COLO829 (cell line): ENCODE results near the gene ARHGEF7.

ENCODE experiments used
- DNase-seq: peaks from one replicate; pipeline ENCODE4 v3.0.0; 2012; ENCODE audit warnings: low spot score

ARHGEF7 gene

DNA sequence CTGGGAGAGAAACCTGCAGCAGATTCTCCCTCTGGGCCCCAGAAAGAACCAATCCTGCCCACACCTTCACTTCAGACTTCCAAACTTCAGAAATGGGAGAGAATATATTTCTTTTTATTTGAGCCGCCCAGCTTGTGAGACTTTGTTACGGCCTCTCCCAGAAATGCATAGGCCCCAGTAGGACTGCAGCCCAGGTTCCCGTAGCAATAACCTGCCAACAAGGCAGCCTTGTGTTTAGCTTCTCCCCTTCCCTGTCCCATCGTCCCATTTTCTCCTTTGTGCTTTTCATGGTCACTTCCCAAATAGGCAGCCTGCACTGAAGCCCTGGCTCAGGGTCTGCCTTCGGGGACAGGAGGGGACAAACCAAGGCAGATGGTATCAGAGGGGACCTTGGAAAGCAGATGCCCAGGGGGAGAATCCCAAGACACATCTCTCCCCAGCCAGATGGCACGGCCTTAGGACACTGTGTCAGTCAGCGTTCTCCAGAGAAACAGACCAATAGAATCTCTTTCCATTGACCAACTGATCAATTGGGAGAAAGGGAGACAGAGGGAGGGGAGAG lies 3.7 kb upstream of the ARHGEF7 start:
- DNase-seq: no peak

DNA sequence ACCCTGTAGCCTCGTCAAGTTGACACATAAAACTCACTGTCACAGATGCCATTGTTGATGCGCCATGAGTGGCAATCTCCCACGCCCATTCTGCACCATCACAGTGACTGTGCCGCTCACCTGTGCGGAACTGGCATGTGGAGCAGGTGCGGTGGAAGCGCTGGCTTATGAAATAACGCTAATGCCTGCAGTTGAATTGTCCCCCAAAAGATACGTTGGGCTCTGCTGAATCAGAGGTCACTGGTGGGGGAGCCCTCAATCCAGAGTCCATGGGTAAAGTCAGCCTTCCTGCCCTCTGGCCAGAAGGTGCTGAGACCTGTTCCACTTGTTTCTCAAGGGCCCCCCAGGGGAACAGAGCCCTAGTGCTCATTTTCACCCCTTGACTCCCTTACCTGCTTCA lies 2.9 kb upstream of the ARHGEF7 start:
- DNase-seq: no peak

DNA sequence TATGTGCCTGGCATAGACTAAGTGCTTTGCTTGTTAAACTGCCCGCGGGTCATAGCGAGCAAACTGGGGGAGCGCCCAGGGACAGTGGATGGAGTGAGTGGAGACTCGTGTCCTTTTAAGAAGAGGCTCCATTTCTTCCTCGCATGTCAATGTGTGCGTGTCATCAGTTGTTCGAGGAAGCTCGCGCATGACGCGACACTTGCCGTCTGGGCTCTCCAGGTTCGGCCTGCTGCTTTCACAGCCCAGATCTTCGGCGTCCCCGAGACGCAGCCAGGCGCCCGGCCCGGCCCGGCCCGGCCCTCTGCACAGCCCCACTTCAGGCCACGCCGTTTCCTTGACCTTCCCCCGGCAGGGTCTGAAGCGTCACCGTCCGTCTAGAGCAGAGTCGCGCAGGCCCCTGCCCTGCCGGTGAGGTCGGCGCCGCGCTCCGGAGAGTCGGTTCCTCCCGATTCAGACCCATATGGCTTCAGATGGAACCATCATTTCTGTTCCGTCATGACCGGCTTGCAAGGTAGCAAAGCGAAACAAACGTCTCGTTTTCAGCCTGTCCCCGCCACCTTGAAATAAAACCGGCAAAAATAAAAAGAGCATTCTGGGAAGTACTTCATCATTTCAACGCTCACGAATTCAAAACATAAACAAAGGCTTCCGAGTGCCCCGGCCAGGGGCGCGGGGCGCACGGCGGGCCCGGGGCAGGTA lies 599 bp upstream of the ARHGEF7 start:
- DNase-seq: no peak

DNA sequence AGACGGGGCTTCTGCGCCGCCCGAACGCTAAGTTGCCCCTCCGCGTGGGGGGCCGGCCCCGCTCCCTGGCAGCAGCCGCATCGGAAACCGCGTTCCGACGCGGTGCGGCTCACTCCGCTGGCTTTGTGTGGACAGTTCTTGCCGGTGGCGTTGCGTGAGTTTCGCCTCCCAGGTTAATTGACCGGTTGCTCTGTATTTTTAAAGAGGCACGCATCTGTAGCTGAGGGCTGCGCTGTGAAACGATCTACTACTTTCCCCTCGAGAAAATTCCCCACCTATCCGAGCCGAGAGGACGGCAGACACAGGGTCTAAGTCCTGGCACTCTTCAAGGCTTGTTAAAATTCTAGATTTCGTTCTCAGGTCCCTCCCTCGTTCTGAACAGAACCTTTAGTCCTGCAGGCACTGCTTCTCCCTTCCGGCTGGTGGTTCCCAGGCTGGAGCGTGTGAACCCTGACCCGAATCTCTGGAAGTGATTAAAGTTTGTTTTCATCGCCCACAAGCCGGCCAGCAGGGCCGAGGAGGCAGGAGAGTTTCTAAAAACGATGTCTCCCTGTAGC lies 933 bp downstream of the ARHGEF7 start:
- DNase-seq: no peak

DNA sequence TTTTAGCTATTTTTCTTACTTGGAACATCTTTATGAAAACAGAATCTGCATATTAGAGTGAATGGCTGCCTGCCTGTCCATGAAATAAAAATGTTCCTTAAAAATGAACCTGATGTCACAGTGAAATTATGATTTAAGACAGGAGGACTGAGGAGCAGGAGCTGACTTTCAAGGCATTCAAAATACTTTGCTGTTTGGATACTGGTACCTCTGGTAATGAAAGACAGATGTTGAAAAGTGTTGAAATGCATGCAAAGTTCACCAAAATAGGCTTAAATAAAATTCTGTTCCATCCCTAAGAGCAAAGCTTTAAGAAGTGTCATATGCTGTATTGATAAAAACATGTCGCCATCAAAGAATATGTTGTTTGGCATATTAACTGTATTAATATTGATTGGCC lies 1.7 kb downstream of the ARHGEF7 start:
- no peak for DNase-seq

DNA sequence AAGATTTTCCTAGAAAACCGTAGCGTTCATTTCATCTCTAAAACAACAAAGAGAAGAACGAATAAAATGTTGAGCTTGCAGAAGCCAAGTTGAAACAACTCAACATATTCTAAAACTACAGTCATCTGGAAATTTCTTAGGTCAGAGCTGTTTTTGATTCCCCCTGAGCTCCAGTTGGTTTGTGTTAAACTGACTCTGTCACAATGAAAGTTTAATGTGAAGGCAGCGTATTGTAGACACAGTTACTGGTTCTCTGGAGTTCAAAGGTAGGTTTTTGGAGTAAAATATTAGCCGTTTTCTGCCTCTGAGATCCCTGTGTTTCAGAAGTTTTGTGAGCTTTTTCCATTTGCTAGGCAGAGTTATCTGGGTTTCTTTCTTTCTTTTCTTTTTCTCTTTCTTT lies 2.2 kb downstream of the ARHGEF7 start:
- DNase-seq: no peak

DNA sequence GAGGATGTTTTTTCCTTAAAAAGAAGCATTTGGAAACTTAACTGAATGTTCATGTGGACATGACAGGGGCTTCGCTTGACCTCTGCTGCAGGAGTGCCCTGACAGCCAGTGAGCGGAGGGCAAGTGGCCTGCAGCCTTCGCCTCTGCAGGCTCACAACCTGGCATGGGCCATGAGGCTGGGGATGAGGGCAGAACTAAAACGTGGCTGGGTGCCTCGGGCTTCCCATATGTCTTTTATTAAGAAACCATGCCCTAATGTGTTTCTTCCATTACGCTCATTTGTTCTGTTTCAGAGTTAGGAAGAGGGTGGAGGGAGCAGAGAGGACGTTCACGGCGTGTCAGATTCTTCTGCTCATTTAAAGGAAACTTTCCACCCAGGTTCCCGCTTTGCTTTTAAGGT lies 2.9 kb downstream of the ARHGEF7 start:
- no peak for DNase-seq

DNA sequence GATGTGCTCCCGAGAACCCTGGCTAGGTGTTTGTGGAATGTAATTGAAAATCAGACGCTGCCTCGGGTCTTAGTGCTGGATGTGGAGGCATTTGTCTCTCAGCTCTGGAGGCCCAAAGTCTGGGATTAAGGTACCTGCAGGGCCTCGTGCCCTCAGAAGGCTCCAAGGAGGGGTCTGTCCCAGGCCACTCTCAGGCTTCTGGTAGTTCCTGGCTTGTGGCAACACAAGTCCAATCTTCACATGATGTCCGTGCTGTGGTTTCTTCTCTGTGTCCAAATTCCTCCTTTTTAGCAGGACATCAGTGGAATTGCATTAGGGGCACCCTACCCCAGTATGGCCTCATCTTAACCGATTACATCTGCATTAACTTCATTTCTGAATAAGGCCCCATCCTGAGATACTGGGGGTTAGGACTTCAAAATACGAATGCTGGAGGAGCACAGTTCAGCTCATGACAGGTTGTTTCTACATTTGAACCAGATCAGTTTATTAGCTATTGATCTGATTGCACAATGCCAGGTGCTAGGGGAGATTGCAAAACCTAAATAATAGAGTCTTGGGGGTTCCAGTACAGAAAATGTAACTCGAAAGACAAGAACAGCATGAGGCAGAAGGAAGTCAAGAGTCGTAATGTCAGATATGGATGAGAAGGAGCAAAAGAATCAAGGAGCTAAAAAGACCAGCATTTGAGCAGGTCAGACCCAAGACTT lies 3.9 kb downstream of the ARHGEF7 start:
- DNase-seq: no peak

DNA sequence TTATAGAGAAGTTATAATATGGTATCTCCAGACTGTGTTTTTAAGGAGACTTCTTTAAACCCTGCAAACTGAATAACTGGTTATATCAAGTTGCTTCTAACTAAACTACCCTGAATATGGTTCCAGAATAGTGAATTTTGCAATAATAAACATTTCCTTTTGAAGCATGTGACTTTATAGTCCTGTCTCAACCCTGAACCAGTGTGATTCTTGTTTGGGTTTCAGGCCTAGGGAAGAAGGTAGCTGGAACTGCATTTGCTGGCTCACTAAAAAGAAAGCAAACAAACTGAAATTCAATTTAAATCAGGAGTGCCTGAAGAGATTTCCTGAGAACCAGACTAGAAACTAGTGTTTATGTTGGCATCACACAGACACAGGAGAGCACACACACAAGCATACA lies 4.9 kb downstream of the ARHGEF7 start:
- DNase-seq: no peak

DNA sequence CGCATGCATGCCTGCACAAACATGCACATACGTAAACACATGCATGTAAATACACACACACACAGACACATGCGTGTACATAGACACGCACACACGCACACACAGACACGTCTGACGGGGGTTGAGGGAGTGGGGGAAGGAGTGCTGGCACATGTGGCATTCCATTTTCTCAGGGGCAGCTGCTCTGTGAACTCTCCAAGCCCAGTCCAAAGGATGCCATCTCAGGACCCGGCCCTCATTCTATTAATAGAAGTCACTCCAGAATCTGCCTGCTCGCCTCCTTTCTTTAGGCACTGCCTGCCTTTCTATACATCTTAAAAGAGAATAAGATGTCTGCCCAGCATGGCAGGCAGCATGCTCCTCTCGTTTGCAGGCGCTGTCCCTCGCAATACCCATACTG lies 5.3 kb downstream of the ARHGEF7 start:
- no peak for DNase-seq

DNA sequence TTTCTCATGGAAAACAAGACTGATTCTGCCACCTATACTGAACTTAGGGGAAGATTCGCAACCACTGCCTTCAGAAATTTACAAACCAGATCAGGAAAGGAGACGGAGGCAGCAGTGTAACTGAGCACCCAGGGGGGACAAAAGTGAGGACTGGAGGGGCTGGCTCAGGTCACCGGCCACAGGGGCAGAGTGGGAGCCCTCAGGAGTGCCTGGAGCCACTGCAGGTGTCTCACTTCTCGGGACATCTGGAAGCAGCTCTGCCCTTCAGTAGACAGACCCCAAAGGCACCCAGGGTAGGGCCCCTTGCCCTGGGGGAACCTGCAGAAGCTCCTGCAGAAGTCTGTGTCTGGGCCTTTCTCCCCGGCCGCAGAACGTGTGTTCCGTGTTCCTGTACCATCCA lies 5.8 kb downstream of the ARHGEF7 start:
- DNase-seq: no peak

DNA sequence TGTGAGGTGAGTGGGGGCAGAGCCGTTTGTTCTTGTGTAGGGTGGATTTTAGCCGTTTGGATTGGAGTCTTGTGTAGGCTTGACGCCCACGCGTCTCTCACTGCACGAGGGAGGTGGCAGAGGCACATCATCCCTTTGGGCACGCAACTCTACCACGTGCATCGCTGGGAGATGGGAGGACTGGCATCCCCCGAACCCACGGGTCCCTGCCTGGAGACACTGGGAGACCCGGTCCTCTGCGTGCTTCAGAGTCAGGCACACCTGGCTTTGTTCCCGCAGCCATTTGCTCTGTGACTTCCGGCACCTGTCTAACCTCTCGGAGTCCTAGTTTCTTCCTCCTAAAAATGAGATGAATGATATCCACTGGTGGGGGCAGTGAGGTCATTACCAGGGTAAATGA lies 6.4 kb downstream of the ARHGEF7 start:
- no peak for DNase-seq

DNA sequence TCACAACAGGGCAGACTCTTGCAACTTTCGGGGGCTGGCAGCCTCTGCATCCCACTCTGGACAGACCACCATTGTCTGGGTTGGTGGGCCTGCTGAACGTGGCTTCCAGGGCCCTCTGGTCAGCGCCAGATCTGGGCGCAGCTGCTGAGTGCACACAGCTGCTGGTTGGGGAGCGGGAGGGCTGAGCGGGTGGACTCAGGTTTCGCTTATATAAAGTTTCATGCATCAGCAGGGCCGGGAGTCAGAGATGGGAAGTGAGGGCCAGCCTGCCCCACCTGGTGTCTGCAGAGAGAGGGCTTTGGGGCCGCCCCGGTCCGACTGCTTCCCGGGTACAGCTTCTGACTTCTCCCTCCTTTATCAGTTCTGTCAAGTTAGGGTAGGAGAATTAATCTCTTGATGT lies 6.9 kb downstream of the ARHGEF7 start:
- no peak for DNase-seq

DNA sequence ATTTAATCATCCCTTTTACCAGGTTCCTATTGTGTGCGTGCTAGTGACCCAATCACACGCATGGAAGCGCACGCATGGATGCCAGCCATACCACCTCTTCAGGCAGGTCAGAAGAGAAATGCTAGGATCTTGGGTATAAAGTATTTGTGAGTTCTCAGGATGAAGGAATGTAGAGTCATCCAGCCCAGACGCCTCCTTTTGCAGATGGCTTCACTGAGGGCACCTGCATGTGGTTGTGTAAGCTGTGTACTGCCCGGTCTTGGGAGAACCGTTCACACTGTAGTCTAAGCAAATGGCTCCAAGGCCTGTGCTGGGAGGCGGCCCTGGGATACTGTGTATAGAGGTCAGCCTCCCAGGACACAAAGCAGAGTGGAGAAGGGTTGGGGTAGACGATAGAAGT lies 7.5 kb downstream of the ARHGEF7 start:
- no peak for DNase-seq

DNA sequence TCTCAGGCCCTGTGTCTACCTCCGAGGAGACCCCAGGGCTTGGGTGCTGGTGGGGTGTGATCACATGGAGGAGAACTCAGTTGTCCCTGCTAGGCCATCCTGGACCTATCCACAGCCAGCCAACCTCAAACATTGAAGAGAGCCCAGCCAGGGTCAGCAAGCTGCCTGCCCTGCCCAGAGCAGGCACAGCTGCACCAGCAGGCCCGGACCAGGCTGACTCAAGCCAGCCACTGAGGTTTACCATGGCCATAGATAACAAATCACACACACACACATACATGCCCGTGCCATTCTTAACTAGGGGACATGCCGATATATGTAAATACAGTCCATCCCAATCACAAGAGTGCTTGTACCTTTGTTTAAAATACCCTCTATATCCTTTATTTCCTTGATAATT lies 8.1 kb downstream of the ARHGEF7 start:
- DNase-seq: no peak

DNA sequence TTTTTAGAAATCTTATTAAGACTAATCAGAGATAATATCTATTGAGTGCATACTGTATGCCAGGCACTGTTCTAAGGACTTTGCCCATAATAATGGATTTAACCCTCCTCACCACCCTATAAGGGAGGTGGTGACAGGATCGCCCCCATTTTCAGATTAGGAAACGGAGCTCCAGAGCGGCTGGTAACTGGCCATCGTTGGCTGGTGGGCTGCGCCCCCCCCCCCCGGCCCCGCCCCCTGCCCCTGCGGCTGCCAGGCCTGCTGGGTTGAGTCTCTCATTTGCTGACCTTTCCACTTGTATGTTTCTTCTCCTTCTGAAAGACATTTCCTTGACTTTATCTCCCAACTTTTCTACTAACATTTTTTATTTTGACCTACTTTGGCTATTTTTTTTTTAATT lies 8.5 kb downstream of the ARHGEF7 start:
- DNase-seq: no peak

DNA sequence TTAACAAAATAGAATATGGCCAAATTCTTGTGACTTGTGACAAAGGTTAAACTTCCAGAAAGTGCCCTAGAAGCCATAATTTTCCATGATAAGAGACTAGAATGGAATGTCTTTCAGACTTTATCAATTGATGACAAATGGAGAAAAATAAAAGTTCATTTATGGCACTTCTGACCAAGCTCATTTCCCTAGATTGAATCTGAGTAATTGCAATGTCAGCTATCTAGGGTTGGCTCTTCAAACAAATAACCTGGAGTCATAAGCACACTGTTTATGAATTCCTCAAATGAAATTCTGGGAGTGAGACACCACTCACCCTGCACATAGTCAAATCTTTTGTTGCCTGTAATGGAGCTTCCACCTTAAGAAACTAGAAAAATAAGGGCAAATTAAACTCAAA lies 11.4 kb downstream of the ARHGEF7 start:
- DNase-seq: no peak

DNA sequence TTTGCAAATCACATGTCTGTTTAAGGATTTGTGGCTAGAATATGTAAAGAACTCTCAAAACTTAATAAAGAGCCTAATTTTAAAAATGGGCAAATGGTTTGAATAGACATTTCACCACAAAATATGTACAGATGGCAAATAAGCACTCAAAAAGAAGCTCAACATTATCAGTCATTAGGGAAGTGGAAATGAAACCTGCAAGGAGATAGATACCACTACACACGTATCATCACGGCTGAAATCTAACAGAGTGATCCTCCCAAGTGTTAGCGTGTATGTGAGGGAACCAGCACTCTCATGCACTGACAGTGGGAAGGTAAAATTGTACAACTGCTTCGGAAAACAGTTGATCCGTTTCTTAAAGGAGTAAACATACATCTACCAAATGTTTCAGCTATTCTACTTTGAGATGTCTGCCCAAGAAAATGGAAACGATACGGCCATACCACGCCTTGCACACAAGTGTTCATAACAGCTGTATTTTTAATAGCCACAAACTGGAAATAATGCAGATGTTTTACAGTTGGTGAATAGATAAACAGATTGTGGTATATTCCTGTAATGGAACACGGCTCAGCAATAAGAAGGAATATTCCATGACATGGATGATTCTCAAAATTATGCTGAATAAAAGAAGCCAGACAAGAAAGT lies 14.5 kb downstream of the ARHGEF7 start:
- DNase-seq: no peak

DNA sequence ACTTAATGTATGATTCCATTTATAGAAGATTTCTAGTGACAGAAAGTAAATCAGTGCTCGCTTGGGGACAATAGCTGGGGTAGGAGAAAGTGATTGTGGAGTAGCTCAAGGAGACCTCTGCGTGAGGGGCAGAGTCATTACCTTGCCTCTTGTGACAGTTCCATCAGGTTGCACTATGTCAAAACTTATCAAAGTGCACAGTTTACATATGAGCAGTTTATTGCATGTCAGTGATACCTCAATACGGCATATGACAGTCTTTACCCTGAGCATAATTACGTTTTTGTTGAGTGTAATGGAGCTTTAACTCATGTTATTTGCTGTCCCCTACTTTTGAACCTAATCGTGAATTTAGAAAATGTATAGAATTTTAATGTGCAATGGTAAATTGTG lies 15.0 kb downstream of the ARHGEF7 start:
- no peak for DNase-seq

DNA sequence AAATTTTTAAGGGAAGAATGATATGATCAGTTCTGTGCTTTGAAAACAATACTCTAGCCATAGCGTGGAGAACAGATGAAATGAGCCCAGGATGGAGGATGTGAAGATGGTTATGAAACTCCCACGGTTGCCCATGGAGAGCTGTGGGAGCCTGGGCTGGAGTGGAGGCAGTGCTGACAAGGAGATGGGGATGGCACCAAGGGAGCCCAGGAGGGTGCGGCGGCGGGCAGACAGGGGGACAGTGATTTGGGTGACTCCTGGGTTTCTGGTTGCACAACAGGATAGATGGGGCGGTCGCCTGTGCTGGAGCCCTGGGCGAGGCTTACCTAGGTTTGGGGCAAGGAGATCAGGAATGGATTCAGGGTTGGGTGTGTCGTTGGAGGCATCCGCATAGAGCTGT lies 15.9 kb downstream of the ARHGEF7 start:
- DNase-seq: no peak

DNA sequence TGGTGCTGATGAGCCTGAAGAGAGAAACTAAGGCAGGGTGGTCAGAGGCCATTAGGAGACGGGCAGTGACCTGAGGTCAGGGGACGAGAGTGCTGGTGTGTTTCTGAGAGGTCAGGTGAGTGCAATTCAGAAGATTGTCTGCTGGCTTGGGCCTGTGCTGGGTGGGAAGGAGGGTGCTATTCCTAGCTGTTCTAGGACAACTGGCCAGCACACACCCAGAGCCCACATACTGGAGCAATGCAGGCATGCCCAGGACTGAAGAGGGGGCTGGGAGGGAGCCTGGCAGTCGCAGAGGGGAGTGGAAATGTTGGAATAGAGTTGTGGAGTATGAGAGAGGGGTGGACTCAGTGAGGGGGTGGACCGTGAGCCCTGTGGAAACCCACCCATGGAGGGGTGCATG lies 16.5 kb downstream of the ARHGEF7 start:
- no peak for DNase-seq

DNA sequence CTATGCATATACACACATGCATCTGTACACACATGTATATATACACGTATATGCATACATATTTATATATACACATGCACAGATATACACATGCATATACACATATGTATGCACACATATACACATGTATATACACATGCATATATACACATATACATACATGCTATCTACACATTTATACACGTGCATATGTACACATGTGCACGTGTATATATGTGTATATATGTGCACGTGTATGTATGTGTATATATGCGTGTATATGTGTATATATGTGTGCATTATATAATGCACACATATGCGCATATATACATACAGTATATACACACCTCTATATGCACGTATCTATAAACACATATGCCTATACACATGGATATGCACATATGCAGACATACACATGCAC lies 17.8 kb downstream of the ARHGEF7 start:
- no peak for DNase-seq

DNA sequence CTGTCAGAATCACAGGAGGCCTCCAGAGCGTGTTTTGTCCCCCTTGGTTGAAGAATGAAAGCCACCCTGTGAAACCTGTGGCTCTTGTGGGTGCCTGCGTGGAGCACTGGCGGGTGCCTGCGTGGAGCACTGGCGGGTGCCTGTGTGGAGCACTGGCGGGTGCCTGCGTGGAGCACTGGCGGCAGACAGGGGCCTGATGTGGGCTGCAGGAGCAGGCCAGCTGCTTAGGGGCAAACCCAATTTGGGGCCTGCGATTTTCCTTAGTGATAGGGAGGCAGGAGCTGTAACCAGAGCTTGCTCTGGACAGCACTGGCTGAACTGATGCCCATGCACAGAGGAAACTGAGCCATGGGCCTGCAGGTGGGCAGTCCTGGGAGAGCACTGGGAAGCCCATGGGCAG lies 24.3 kb downstream of the ARHGEF7 start:
- no peak for DNase-seq
